Smooth muscle cell of trachea (primary cell): ENCODE data around the gene DCP2. TPM values are rescaled to one million over a fixed set of nuclear protein-coding genes. Genes with fewer than 3 reads are reported as not detected.

Experiments used
- total RNA-seq: library from RNA; depleted of rRNA; stranded (reverse); fragments of >200 nt; gene quantifications from 2 replicates; pipeline ENCODE4 v1.2.1, GENCODE V29; 2014

The DCP2 gene
- total RNA-seq: 17.0 and 20.9 TPM in 2 replicates

DNA sequence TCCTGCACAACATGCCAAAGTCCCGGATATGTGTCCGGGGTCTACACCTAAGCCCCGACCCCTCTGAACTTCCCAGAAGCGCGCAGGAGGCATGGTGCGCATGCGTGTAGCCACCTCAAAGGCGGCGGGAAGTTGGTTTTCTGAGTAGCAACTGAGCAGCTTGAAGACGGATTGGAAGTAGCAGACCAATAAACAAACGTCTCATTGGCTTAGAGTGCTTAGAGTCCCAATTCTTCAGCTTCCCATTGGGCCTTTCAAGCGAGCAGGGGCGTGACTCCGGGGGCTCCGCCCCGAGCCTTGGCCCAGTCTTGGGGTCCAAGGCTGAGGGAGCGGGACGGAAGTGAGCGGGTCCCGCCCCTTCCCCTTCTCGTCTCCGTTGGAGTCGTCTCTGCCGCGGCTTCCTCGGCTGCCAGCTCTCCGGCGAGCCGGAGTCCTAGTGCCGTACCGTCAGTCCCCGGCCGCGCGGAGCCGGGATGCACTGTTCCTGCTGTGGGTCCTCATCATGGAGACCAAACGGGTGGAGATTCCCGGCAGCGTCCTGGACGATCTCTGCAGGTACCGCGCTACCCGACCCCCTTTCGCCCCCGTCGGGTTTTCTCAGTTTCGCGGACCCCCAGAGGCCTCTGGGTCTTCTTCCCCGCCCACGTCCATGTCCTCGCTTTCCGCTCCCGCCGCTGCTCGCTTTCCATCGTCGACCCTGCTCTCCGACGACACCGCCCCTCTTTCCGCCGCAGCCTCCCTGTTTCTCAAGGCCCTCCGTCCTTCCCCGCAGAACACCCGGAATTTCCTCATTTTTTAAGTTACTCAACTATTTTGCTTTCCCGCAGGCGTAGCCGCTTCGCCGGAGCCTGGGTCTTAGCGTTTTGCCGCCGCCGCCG, at the start of gene DCP2:
DCP2 (plus strand) TSS at position 367 of the 878 bp plus-strand sequence; CDS start at position 503, 136 bp downstream.

Other genes starting within 250 kb of the DCP2 start
- gene APC, start 238.9 kb upstream of the DCP2 start, total RNA-seq: 80.3 and 82.9 TPM in 2 replicates
- gene SRP19, start 115.5 kb upstream of the DCP2 start, total RNA-seq: 40.7 and 81.3 TPM in 2 replicates
- gene REEP5, start 54.6 kb upstream of the DCP2 start, total RNA-seq: 36.8 and 79.7 TPM in 2 replicates